IgD-negative memory B cell (primary cell): ENCODE data around the gene SCO2. TPM values are rescaled to one million over a fixed set of nuclear protein-coding genes. Genes with fewer than 3 reads are reported as not detected.

Experiments
- H3K27ac Mint-ChIP-seq, 3 donors: one replicate each; pipeline ENCODE4 v1.8.0; 2020 to 2022; ENCODE audit warnings: mild to moderate bottlenecking in 3 of 3, mixed read lengths in 3 of 3, moderate library complexity in 1 of 3
- H3K27me3 Mint-ChIP-seq: one replicate; pipeline ENCODE4 v1.8.0; 2021; ENCODE audit warnings: mixed read lengths
- H3K36me3 Mint-ChIP-seq: one replicate; pipeline ENCODE4 v1.8.0; 2020; ENCODE audit warnings: mild to moderate bottlenecking, mixed read lengths
- H3K4me1 Mint-ChIP-seq, 3 donors: one replicate each; pipeline ENCODE4 v1.8.0; 2020 to 2022; ENCODE audit warnings: mixed read lengths in 3 of 3, mild to moderate bottlenecking in 1 of 3
- H3K4me3 Mint-ChIP-seq, 4 donors: one replicate each; pipeline ENCODE4 v1.8.0; 2020 to 2022; ENCODE audit warnings: mild to moderate bottlenecking in 4 of 4, mixed read lengths in 4 of 4, moderate library complexity in 3 of 4
- H3K9me3 Mint-ChIP-seq, 3 donors: one replicate each; pipeline ENCODE4 v1.8.0; 2020 to 2021; ENCODE audit warnings: mixed read lengths in 3 of 3, mild to moderate bottlenecking in 1 of 3
- polyA plus RNA-seq: library from polyadenylated mRNA; unstranded; fragments of 300-500 nt; fragmentation: Illumina TruSeq; gene quantifications from one replicate; pipeline ENCODE4 v1.2.3, GENCODE V29; 2021

SCO2 gene
- polyA plus RNA-seq, 1 donor from 2014 or later: 11.8 TPM

DNA sequence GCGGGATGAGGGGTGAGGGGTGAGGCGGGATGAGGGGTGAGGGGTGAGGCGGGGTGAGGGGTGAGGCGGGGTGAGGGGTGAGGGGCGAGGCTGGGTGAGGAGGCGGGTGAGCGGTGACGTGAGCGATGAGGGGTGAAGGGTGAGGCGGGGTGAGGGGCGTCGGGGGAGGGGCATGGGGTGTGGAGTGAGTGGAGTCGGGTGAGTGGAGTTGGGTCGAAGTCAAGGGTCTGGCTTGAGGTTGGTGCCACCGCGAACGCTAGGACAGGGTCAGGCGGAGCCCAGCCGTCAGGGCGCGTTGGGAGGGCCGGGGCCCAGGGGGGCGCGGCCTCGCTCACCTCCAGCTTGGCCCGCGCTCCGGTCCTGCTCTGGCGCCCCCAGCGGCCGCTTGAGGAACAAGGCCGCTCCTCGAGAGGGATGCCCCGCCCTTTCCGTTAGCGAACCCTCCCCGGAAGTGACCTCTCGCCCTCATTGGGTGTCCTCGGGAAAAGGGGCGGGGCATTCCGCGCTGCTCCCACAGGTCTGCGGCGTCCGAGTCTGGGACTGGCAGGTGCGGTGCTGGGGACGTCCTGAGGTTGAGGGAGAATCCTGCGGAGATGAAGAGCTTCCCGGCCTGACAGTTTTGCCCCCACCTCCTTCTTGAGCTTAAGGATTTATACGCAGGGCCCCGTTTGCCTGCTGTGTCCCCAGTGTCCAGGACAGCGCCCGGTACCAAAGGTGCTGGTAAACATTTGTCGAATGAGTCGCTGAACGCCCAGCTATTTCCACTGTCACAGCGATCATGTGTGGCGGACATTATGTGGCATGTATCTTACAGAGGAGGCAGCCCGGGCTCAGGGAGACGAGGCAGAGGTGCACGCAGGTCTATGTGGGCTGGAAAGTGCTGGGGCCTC, 37.4 kb upstream of the SCO2 start, which contains the start of gene SYCE3:
SYCE3 (minus strand) TSS at position 397 of the 890 bp plus-strand sequence. CDS start 6,514 bp downstream, outside the sequence.
- H3K36me3 Mint-ChIP-seq: peaks cover 4% of the 10 kb centered on the region
- peak within 1 kb of the TSS; percentile 85 to 95 (median 93) for H3K4me3 Mint-ChIP-seq
- no peaks in the 10 kb centered on the region for H3K9me3 Mint-ChIP-seq
- peaks cover 4% of the 10 kb centered on the region for H3K27me3 Mint-ChIP-seq
- H3K27ac Mint-ChIP-seq: peak within 1 kb of the TSS; percentile 2 to 88 (median 81)
- peaks cover 0 to 8% (median 2%) of the 10 kb centered on the region in 3 donors for H3K4me1 Mint-ChIP-seq

- Mint-ChIP-seq H3K36me3 (peaks cover 2% of the 10 kb centered on the region), H3K4me1 (peaks cover 0 to 8% (median 2%) of the 10 kb centered on the region in 3 donors), H3K27me3 (peaks cover 4% of the 10 kb centered on the region), H3K9me3 (no peaks in the 10 kb centered on the region), H3K27ac (peak overlapping the region; percentile 2 to 81 (median 59)), H3K4me3 (peak overlapping the region in 3 of 4 donors; percentile 16 to 74 (median 43))
Measured at GRCh38 chr22:50561401-50562358, 36.3 kb upstream of the SCO2 start.

- Mint-ChIP-seq H3K27ac (peak overlapping the region in 1 of 3 donors; percentile 65), H3K27me3 (peaks cover 4% of the 10 kb centered on the region), H3K4me3 (peak overlapping the region in 1 of 4 donors; percentile 16), H3K9me3 (no peaks in the 10 kb centered on the region), H3K36me3 (no peaks in the 10 kb centered on the region), H3K4me1 (peaks cover 0 to 8% (median 2%) of the 10 kb centered on the region in 3 donors)
Measured at GRCh38 chr22:50560034-50560433, 34.6 kb upstream of the SCO2 start.

DNA sequence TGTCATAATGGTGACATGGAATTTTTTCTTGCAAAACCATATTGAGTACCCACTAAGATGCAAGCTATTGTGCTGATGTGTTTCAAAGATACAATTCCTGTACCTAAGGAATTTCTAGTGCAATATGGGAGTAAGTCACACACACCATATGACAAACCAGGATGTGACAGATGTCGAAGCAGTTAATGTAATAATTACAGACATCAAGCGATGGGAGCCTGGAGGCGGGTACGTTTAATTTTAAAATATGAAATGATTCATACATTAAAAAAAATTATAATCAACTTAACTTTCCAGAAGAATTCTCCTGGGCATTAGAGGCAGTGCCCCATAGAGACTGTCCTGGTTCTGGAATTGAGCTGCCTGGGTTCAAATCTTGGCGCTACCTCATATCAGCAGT, 31.3 kb upstream of the SCO2 start:
- Mint-ChIP-seq H3K4me1 (no peaks in the 10 kb centered on the region), H3K9me3 (no peaks in the 10 kb centered on the region), H3K4me3 (peak overlapping the region in 1 of 4 donors; percentile 9), H3K27ac (no peak overlapping the region), H3K36me3 (no peaks in the 10 kb centered on the region), H3K27me3 (peaks cover 1% of the 10 kb centered on the region)

DNA sequence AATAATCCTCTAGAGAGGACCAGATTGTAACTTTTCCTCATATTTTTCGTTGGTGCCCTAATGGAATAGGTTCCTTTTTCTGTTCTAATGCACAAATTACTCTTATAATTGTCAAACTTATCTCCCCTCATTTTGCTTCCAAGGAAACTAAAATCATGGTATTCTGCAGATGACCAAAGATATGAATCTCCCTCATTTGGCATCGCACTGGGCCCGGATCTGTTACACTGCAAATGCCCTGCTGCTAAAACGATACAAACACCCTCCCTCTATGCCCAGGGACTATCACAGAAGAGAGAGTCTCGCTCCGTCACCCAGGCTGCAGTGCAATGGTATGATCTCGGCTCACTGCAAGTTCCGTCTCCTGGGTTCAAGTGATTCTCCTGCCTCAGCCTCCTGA, 27.9 kb upstream of the SCO2 start:
- Mint-ChIP-seq H3K4me3 (no peak overlapping the region), H3K27me3 (no peaks in the 10 kb centered on the region), H3K27ac (no peak overlapping the region), H3K36me3 (no peaks in the 10 kb centered on the region), H3K9me3 (no peaks in the 10 kb centered on the region), H3K4me1 (peaks cover 0 to 9% (median 3%) of the 10 kb centered on the region in 3 donors)

DNA sequence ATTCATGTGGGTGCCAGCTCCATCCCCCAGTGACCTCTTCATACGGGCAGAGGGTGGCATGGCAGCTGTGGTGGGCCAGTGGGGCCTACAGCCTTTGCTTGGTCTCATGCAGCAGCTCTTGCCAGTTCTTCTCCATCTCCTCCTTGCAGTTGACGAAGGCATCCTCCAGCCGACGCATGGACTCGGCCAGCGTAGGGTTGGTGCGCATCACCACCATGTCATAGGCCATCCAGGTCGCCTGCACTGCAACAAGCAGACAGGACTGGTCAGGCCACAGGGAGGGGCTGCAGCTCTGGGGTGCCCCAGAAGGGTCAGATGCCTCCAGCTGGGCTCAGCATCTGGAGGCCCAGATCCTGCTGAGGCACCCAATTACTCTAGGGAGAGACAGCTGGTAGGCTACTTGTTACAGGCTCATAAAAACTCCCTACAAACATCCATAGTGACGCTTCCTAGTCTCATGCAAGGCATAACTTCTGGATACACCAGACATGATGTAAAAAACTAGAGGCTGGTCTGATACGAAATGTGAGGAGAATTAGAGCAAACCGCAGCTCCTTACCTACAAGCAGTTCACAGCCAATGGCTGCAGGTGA, 25.9 kb upstream of the SCO2 start:
- Mint-ChIP-seq H3K4me1 (peaks cover 0 to 11% (median 7%) of the 10 kb centered on the region in 3 donors), H3K27ac (no peak overlapping the region), H3K4me3 (peak overlapping the region in 1 of 4 donors; percentile 58), H3K27me3 (no peaks in the 10 kb centered on the region), H3K9me3 (no peaks in the 10 kb centered on the region), H3K36me3 (no peaks in the 10 kb centered on the region)

DNA sequence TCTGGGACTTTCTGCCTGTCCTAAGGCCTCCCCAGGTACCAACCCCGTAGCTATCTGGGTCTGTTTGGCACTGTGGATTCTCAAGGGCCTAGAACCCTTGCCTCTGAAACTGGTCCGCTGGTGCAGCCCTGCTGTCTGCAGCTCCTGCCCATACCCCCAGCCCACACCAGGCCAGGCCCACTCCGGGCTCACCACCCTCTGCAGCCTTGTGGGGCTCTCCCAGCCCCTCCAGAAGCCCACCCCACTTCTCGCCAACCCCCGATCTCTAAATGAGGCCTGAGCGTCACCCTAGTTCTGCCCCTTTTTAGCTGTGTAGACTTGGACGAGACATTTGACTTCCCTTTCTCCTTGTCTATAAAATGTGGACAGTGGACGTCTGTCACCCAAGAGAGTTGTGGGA, 25.0 kb upstream of the SCO2 start:
- H3K36me3 Mint-ChIP-seq: no peaks in the 10 kb centered on the region
- H3K4me1 Mint-ChIP-seq: peaks cover 0 to 11% (median 9%) of the 10 kb centered on the region in 3 donors
- peak overlapping the region; percentile 17 to 88 (median 66) for H3K4me3 Mint-ChIP-seq
- no peak overlapping the region for H3K27ac Mint-ChIP-seq
- H3K9me3 Mint-ChIP-seq: no peaks in the 10 kb centered on the region
- no peaks in the 10 kb centered on the region for H3K27me3 Mint-ChIP-seq

- peaks cover 0 to 16% (median 9%) of the 10 kb centered on the region in 3 donors for H3K4me1 Mint-ChIP-seq
- H3K4me3 Mint-ChIP-seq: peak overlapping the region; percentile 75 to 87 (median 79)
- H3K36me3 Mint-ChIP-seq: no peaks in the 10 kb centered on the region
- peak overlapping the region in 2 of 3 donors; percentile 69 to 80 for H3K27ac Mint-ChIP-seq
- H3K9me3 Mint-ChIP-seq: no peaks in the 10 kb centered on the region
- H3K27me3 Mint-ChIP-seq: no peaks in the 10 kb centered on the region
Measured at GRCh38 chr22:50548921-50549790, 23.8 kb upstream of the SCO2 start.

DNA sequence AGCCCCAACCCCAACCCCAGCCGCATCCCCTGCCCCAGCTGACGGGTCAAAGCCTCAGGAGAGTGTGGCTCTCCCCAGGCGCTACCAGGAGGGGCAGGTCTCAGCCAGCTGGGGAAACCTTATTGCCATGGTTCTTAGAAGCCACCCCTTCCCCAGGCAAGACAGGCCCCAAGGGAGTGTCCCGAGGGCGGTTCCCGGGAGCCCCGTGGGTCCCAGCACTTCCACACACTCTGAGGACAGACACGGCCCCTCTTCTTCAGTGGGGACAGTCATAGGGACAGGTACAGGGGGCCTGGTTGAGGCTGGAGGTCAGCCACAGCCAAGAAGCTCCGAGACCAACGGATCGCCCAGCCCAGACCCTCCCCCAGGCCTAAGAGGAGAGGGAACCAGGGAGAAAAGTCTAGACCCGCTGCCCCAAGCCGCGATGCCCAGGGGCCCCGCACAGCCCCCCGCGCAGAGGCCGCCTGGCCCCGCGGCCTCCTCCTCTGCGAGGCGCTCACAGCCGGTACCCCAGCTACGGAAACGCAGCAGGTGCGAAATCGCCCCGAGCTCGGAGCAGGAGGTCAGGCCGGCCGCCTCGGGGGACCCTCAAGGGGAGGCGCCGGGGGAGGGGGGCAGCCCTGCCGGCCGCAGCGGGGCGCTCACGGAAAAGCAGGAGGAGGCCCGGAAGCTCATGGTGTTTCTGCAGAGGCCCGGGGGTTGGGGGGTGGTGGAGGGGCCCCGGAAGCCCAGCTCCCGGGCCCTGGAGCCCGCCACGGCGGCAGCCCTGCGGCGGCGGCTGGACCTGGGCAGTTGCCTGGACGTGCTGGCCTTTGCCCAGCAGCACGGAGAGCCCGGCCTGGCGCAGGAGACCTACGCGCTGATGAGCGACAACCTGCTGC, 22.9 kb upstream of the SCO2 start:
- no peaks in the 10 kb centered on the region for H3K27me3 Mint-ChIP-seq

DNA sequence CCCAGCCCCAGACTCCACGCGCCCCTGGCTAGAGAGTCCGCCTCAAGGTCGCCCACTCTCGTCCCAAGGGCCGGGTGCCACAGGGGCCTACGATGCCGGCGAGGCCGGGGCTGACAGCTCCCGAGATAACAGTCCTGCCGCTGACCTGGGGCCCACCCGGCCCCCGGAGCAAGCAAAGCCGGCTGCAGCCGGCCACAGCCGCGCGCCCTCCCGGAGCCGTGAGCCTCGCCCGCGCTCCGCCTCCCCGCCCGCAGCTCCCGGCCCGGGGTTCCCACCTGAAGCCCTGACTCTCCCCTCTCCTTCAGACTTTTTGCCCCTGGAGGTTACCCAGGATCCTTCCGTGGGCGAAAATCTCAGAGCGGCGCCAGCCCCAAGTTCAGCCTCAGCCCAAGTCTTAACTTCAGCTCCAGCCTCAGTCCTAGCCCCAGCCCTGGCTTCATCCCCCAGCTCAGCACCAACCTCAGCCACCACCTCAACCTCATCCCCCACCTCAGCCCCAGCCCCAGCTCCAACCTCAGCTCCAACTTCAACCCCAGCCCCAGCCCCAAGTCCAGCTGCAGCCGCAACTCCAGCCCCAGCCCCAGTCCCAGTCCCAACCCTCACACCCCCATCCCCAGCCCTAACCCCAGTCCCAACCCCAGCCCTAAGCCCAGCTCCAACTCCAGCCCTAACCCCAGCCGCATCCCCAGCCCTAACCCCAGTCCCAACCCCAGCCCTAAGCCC, 22.0 kb upstream of the SCO2 start:
- peaks cover 3 to 19% (median 12%) of the 10 kb centered on the region in 3 donors for H3K4me1 Mint-ChIP-seq
- H3K27ac Mint-ChIP-seq: peak overlapping the region; percentile 71 to 86 (median 78)
- no peaks in the 10 kb centered on the region for H3K36me3 Mint-ChIP-seq
- no peaks in the 10 kb centered on the region for H3K27me3 Mint-ChIP-seq
- H3K9me3 Mint-ChIP-seq: no peaks in the 10 kb centered on the region
- peak overlapping the region in 2 of 4 donors; percentile 60 to 85 for H3K4me3 Mint-ChIP-seq

More for the DNA sequence above, 22.9 kb upstream of the SCO2 start:
- H3K36me3 Mint-ChIP-seq: no peaks in the 10 kb centered on the region
- H3K4me3 Mint-ChIP-seq: peak overlapping the region; percentile 45 to 87 (median 68)
- H3K27ac Mint-ChIP-seq: peak overlapping the region; percentile 71 to 85 (median 78)
- H3K9me3 Mint-ChIP-seq: no peaks in the 10 kb centered on the region
- peaks cover 0 to 16% (median 9%) of the 10 kb centered on the region in 3 donors for H3K4me1 Mint-ChIP-seq

DNA sequence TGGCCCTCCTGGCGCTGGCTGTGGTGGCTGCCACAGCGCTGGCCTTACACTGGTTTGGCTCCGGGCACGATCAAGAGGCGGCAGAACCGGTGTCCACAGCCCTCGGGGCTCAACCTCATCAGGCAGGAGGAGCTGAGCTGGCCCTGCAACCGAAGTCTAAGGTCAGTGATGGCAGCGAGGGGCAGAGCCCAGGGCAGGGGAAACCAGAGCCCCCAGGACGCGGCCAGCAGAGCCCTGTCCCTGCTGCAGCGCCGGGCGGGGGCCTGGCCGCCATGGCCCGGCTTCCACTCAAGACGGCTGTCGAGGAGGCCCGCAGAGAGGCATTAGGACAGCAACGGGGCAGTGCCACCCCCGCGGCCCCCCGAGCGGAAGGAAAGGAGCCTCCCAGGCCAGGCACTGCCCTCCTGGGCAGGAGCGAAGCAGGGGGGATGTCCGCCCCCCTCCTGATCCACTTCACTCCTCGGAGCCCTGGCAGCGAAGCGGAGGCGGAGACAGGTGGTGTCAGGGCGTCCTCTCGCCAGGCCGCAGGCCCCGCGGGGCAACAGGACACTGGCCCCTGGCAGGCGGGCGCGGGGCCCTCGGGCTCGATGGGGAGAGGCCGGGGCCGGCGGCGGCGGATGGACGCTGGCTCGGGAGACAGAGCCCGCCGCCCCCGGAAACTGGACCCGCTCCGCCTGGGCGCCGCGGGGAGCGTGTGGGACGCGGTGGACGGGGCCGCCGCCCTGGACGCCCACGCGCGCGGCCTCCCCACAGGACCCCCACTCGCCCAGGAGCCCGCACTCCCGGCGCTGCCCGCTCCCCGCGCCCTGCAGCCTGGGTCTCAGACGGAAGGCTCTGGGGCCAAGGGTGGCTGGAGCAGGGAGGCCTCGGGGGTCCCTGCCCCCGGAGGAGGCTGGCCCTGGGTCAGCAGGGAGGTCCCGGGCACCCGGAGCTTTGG, 21.2 kb upstream of the SCO2 start:
- Mint-ChIP-seq H3K9me3 (no peaks in the 10 kb centered on the region), H3K27ac (peak overlapping the region in 1 of 3 donors; percentile 88), H3K27me3 (no peaks in the 10 kb centered on the region), H3K4me3 (peak overlapping the region in 1 of 4 donors; percentile 62), H3K4me1 (peaks cover 8 to 25% (median 19%) of the 10 kb centered on the region in 3 donors), H3K36me3 (no peaks in the 10 kb centered on the region)
